BLaER1 (cell line): Measurements from ENCODE around the gene ANXA8L1.
"Not testable (repeated sequence)": the region's sequence is repeated elsewhere in the genome, so short reads cannot be mapped to it uniquely, and the experiment has no call there.

Experiments used
- H3K27ac ChIP-seq: shearing (Covaris generic); formaldehyde crosslinking; 2 replicates; pipeline ENCODE4 v1.8.1; 2022
- H3K27me3 ChIP-seq: shearing (Covaris generic); formaldehyde crosslinking; 2 replicates; pipeline ENCODE4 v1.8.1; 2022
- H3K36me3 ChIP-seq: shearing (Covaris generic); formaldehyde crosslinking; 2 replicates; pipeline ENCODE4 v1.8.1; 2022
- H3K4me1 ChIP-seq: shearing (Covaris generic); formaldehyde crosslinking; 2 replicates; pipeline ENCODE4 v1.8.1; 2022
- H3K4me2 ChIP-seq: shearing (Covaris generic); formaldehyde crosslinking; 2 replicates; pipeline ENCODE4 v1.8.1; 2022
- H3K4me3 ChIP-seq: shearing (Covaris generic); formaldehyde crosslinking; 2 replicates; pipeline ENCODE4 v1.8.1; 2022
- H3K9ac ChIP-seq: shearing (Covaris generic); formaldehyde crosslinking; 2 replicates; pipeline ENCODE4 v1.8.1; 2022
- H3K9me3 ChIP-seq: shearing (Covaris generic); formaldehyde crosslinking; 2 replicates; pipeline ENCODE4 v1.8.1; 2022
- H4K20me1 ChIP-seq: shearing (Covaris generic); formaldehyde crosslinking; 2 replicates; pipeline ENCODE4 v1.8.1; 2022

Gene ANXA8L1

DNA sequence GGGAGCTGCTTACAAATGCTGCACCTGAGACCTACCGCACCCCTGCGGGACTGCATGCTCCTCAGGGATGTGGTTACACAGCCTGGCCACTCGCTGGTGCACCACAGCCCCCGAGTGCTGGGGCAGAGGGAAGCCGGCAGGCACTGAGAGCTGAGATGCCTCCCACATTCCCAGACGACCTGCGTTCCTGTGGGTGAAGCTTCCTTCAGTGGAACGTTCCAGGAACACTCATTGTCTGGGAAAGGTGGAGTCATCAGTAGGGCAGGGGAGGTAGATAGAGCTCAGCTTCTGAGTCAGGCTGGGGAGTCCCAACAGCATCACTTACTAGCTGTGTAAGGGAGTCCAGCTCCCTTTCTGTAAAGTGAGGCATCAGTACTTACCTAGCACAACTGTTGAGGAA is 2.5 kb downstream of the ANXA8L1 start:
- not testable (repeated sequence) for H3K9me3 ChIP-seq, H3K36me3 ChIP-seq, H3K27ac ChIP-seq, H3K4me3 ChIP-seq, H3K4me2 ChIP-seq, H3K4me1 ChIP-seq, H4K20me1 ChIP-seq, H3K27me3 ChIP-seq, H3K9ac ChIP-seq

GRCh38 chr10:46379233-46379848 is 3.8 kb downstream of the ANXA8L1 start:
- not testable (repeated sequence) for H3K9me3 ChIP-seq, H4K20me1 ChIP-seq, H3K4me3 ChIP-seq, H3K4me2 ChIP-seq, H3K27me3 ChIP-seq, H3K27ac ChIP-seq, H3K4me1 ChIP-seq, H3K9ac ChIP-seq, H3K36me3 ChIP-seq

DNA sequence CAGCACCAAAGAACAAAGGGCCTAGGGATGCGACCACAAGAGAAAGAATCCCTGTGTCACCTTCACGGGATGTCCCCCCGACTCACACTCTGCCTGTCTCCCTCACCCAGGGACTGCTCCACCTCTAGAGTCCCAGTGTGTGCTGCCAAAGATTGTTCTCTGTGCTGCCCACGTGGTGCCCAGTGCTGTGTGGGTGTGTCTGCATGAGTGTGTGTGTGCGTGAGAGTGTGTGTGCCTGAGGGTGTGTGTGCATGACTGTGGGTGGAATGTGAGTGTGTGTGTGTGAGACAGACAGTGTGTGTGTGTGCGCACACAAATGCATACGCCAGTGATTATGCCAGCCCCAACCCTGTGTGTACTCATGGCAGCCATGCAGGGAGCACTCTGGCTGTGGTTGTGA is 10.3 kb downstream of the ANXA8L1 start:
- not testable (repeated sequence) for H4K20me1 ChIP-seq, H3K4me3 ChIP-seq, H3K9me3 ChIP-seq, H3K9ac ChIP-seq, H3K27me3 ChIP-seq, H3K27ac ChIP-seq, H3K4me1 ChIP-seq, H3K4me2 ChIP-seq, H3K36me3 ChIP-seq

DNA sequence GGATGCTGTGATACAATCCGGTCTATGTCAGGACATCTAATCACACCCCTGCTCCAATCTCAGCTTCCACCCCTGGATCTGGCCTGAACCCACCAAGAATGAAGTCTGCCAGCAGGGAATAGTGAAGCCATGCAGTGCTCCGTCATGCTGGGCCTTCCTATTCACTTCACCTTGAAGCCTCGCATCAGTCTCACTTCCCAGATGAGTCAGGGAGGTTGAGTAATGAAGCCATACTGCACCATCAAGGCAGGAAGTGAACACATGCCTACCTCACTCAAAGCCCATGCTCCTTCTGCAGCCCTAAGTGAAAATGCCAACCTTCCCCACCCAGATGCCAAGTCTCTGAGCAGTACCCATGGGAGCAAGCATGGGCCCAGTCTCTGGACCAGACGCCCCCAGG is 11.1 kb downstream of the ANXA8L1 start:
- not testable (repeated sequence) for H3K36me3 ChIP-seq, H3K9ac ChIP-seq, H4K20me1 ChIP-seq, H3K4me2 ChIP-seq, H3K27ac ChIP-seq, H3K9me3 ChIP-seq, H3K4me3 ChIP-seq, H3K27me3 ChIP-seq, H3K4me1 ChIP-seq

GRCh38 chr10:46387309-46387902 is 11.8 kb downstream of the ANXA8L1 start:
- H3K27me3 ChIP-seq, H3K4me2 ChIP-seq, H4K20me1 ChIP-seq, H3K4me1 ChIP-seq, H3K36me3 ChIP-seq, H3K4me3 ChIP-seq, H3K9me3 ChIP-seq, H3K9ac ChIP-seq, H3K27ac ChIP-seq: not testable (repeated sequence)

DNA sequence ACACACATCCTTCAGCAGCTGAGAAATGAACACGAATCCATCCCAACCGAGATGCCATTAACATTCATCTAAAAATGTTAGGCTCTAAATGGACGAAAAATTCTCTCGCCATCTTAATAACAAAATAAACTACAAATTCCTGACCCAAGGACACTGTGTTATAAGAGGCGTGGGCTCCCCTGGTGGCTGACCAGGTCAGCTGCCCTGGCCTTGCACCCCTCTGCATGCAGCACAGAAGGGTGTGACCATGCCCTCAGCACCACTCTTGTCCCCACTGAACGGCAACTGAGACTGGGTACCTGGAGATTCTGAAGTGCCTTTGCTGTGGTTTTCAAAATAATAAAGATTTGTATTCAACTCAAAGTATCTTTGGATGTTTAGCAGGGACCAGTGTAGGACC is 15.8 kb downstream of the ANXA8L1 start:
- not testable (repeated sequence) for H3K4me1 ChIP-seq, H3K27ac ChIP-seq, H3K4me2 ChIP-seq, H4K20me1 ChIP-seq, H3K9me3 ChIP-seq, H3K9ac ChIP-seq, H3K36me3 ChIP-seq, H3K27me3 ChIP-seq, H3K4me3 ChIP-seq

- not testable (repeated sequence) for H3K27ac ChIP-seq, H3K4me2 ChIP-seq, H4K20me1 ChIP-seq, H3K4me3 ChIP-seq, H3K4me1 ChIP-seq, H3K27me3 ChIP-seq, H3K9me3 ChIP-seq, H3K9ac ChIP-seq, H3K36me3 ChIP-seq
Measured at GRCh38 chr10:46396441-46397279, 21.1 kb downstream of the ANXA8L1 start.

DNA sequence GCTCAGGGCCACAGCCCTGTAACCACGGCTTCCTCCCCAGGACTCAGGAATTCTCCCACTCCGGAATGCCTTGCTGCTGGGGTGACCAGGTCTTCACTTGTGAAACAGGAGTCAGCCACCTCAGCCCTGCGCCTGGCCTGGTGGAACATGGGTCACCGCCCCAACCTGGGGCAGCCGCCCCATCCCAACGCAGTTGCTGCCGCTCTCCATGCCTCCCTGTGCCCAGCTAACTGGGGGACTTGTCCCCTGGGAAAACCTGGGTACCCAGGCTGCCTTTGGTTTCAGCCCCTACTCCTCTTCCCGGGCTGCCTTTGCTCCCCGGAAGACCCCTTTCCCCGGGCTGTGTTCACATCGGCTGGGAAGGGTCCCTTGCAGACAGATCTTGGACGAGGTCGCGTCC is 22.2 kb downstream of the ANXA8L1 start:
- not testable (repeated sequence) for H3K9ac ChIP-seq, H3K4me1 ChIP-seq, H3K27ac ChIP-seq, H3K9me3 ChIP-seq, H3K36me3 ChIP-seq, H3K27me3 ChIP-seq, H3K4me3 ChIP-seq, H4K20me1 ChIP-seq
- 0 out of 2 replicates have a peak overlapping the region, but pooled peaks have one; percentile 34 for H3K4me2 ChIP-seq

DNA sequence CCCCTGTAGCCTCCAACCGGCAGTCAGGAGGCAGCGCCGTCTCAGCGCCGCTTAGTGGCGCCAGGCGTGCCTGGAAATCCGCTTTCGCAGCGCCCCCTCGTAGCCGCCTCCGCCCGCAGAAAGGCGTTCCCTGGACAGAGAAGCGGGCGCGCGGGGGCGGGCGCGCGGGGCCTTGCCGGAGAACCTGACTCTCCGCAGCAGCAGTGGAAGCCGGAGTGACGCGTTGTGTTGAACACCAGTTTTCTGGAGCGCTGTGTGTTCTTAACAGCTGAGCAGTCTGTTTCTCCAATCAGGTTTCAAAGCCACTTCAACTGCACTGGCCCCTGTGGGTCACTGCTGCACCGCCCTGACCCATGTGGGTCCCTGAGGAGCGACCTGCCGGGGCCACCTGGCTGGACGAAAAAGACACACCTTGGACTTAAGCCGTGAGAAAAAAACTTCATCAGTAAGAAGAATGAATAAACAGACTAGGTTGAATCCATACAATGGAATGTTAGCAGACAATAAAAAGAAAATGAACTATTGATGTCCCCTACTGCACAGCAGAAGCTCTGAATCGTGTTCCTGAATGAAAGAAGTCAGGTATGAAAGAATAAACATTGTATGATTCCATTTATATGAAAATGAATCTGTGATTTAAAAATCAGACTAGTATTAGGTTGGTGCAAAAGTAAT is 22.8 kb downstream of the ANXA8L1 start:
- not testable (repeated sequence) for H3K4me1 ChIP-seq, H3K27ac ChIP-seq, H3K4me3 ChIP-seq, H3K9me3 ChIP-seq, H3K36me3 ChIP-seq, H3K27me3 ChIP-seq, H4K20me1 ChIP-seq, H3K9ac ChIP-seq
- peak overlapping the region; percentile 44; the same call in 1 of the 2 replicates for H3K4me2 ChIP-seq

GRCh38 chr10:46409556-46409955 is 34.0 kb downstream of the ANXA8L1 start:
- H3K27me3 ChIP-seq, H3K4me2 ChIP-seq, H3K4me3 ChIP-seq, H4K20me1 ChIP-seq, H3K4me1 ChIP-seq, H3K9ac ChIP-seq, H3K27ac ChIP-seq, H3K36me3 ChIP-seq, H3K9me3 ChIP-seq: not testable (repeated sequence)

GRCh38 chr10:46411123-46411522 is 35.5 kb downstream of the ANXA8L1 start:
- not testable (repeated sequence) for H3K27me3 ChIP-seq, H3K9ac ChIP-seq, H3K27ac ChIP-seq, H3K4me2 ChIP-seq, H3K4me3 ChIP-seq, H3K4me1 ChIP-seq, H4K20me1 ChIP-seq, H3K36me3 ChIP-seq, H3K9me3 ChIP-seq

DNA sequence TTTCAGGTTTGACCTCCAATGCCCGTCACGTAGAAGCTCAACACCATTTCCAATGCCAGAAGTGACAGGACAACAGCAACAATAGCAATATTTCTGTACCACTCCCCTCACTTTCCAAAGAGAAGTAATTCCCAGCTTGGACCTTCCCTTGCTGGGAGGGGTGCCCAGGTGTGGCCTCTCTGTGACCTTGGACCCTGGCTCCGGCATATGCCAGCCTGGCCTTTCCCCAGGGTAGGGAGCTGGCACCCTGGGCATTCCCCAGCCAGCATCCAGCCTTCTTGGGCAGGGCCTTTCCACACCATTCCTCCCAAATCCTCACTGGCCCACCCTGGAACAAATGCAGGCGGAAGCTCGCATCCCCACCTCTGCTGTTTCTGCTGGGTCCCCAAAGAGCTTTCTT is 37.1 kb downstream of the ANXA8L1 start:
- H3K9ac ChIP-seq, H3K27ac ChIP-seq, H4K20me1 ChIP-seq, H3K4me2 ChIP-seq, H3K4me1 ChIP-seq, H3K27me3 ChIP-seq, H3K4me3 ChIP-seq, H3K36me3 ChIP-seq, H3K9me3 ChIP-seq: not testable (repeated sequence)

- H4K20me1 ChIP-seq, H3K27me3 ChIP-seq, H3K4me3 ChIP-seq, H3K9ac ChIP-seq, H3K9me3 ChIP-seq, H3K36me3 ChIP-seq, H3K4me1 ChIP-seq, H3K4me2 ChIP-seq, H3K27ac ChIP-seq: not testable (repeated sequence)
Measured at GRCh38 chr10:46415291-46415690, 39.7 kb downstream of the ANXA8L1 start.

- H3K9me3 ChIP-seq, H3K9ac ChIP-seq, H3K27ac ChIP-seq, H3K4me2 ChIP-seq, H3K27me3 ChIP-seq, H4K20me1 ChIP-seq, H3K4me1 ChIP-seq, H3K4me3 ChIP-seq, H3K36me3 ChIP-seq: not testable (repeated sequence)
Measured at GRCh38 chr10:46418283-46418682, 42.7 kb downstream of the ANXA8L1 start.
